ENCODE results near the gene GOLGA7B. TPM values are rescaled to one million over a fixed set of nuclear protein-coding genes. Genes with fewer than 3 reads are reported as not detected.

The GOLGA7B gene
- total RNA-seq, 3 donors from 2014 or later (not counting 1 experiment from before 2014, with no cell fraction given), result 4.1 to 4.6 (median 4.1) TPM

DNA sequence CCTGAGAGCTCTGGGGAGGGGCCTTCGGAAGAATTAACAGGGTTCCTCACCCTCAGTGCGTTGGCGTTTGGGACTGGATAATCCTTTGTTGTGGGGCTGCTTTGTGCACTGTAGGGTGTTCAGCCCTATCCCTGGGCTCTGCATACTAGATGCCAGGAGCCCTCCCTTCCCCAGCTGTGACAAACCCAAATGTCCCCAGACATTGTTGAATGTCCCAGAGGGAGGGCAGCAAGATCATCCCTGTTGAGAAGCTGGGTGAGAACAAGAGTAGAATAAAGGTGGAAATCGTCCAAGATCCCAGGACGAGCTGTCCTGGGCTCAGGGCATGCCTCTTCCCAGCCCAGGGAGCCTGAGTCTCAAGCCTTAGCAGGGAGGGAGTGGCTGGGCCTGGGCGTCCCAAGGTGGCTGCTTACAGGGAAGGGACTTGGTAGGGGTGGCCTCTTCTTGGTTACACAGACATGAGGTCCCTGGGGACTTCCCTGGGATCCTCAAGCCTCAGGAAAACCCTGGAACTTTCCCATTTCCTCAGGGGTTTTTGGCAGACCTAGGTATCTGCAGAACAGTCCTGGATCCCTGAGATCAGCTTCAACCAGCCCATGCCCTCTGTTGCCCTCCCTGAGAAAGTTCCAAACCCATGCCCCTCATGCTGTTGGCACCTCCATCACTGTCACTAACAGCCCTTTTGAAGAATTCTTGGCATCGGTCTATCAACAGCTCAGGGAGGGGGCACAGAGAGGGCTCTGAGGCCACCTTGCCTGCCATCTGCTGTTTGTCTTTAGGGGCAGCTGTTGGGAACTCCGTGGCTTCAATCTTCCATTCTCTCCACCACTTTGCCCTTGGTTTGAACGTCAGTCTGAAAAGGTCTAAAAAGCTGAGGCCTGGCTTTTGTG lies 53.7 kb downstream of the GOLGA7B start:
- TF ChIP-seq, protein P1, sequence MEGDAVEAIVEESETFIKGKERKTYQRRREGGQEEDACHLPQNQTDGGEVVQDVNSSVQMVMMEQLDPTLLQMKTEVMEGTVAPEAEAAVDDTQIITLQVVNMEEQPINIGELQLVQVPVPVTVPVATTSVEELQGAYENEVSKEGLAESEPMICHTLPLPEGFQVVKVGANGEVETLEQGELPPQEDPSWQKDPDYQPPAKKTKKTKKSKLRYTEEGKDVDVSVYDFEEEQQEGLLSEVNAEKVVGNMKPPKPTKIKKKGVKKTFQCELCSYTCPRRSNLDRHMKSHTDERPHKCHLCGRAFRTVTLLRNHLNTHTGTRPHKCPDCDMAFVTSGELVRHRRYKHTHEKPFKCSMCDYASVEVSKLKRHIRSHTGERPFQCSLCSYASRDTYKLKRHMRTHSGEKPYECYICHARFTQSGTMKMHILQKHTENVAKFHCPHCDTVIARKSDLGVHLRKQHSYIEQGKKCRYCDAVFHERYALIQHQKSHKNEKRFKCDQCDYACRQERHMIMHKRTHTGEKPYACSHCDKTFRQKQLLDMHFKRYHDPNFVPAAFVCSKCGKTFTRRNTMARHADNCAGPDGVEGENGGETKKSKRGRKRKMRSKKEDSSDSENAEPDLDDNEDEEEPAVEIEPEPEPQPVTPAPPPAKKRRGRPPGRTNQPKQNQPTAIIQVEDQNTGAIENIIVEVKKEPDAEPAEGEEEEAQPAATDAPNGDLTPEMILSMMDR (IDR thresholded peaks at IDR 0.05), result no peak
- no peak for ATAC-seq
- Histone ChIP-seq H3K36me3 (ENCODE audit: control insufficient read depth, insufficient read depth, low read length) (no peaks in the 10 kb centered on the region), H3K27ac (ENCODE audit: low read length) (no peak overlapping the region), H3K27me3 (ENCODE audit: control insufficient read depth, insufficient read depth, low read length) (no peaks in the 10 kb centered on the region), H3K4me3 (ENCODE audit: low read length) (no peak overlapping the region), H3K9me3 (ENCODE audit: control insufficient read depth, insufficient read depth, low read length) (no peaks in the 10 kb centered on the region), H3K4me1 (ENCODE audit: control insufficient read depth, insufficient read depth, low read length) (no peaks in the 10 kb centered on the region)
- Mint-ChIP-seq H3K4me3 (no peak overlapping the region), H3K4me1 (peaks cover 0 to 10% of the 10 kb centered on the region in 2 donors), H3K36me3 (no peaks in the 10 kb centered on the region), H3K9me3 (no peaks in the 10 kb centered on the region), H3K27me3 (ENCODE audit: low read depth in 2 of 2) (peaks cover 13 to 21% of the 10 kb centered on the region in 2 donors), H3K27ac (no peak overlapping the region)
- intact Hi-C loops (cut with micrococcal nuclease), result no loop called here
- WGBS (ENCODE audit: insufficient coverage), result 72% methylated on average over 9 of the region's 9 CpGs
- no peak for DNase-seq

DNA sequence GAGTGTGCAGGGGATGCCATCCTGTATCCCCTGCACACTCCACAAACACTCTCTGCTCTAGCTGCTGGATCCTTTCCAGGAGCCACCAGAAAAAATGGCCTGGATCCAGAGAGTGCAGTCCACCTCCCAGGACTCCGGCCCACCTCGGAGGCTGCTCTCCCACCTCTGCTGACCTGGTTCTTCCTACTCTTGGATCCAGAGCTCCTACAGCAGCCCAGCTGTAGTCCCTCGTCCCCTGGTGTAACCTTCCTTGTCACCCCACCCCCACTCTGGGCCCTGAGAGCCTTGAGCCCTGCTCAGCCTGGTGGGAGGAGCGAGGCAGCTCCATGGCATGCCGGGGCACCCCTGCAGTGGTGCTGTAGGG lies 54.4 kb downstream of the GOLGA7B start:
- TF ChIP-seq, protein P1 (IDR thresholded peaks at IDR 0.05), result no peak
- Histone ChIP-seq H3K27ac (ENCODE audit: low read length) (no peak overlapping the region), H3K9me3 (ENCODE audit: control insufficient read depth, insufficient read depth, low read length) (no peaks in the 10 kb centered on the region), H3K4me3 (ENCODE audit: low read length) (no peak overlapping the region), H3K4me1 (ENCODE audit: control insufficient read depth, insufficient read depth, low read length) (no peaks in the 10 kb centered on the region), H3K27me3 (ENCODE audit: control insufficient read depth, insufficient read depth, low read length) (no peaks in the 10 kb centered on the region), H3K36me3 (ENCODE audit: control insufficient read depth, insufficient read depth, low read length) (no peaks in the 10 kb centered on the region)
- Mint-ChIP-seq H3K9me3 (no peaks in the 10 kb centered on the region), H3K27me3 (ENCODE audit: low read depth in 2 of 2) (peaks cover 13 to 21% of the 10 kb centered on the region in 2 donors), H3K27ac (no peak overlapping the region), H3K4me3 (no peak overlapping the region), H3K36me3 (no peaks in the 10 kb centered on the region), H3K4me1 (peaks cover 0 to 10% of the 10 kb centered on the region in 2 donors)
- 93% methylated on average over 3 of the region's 5 CpGs for WGBS (ENCODE audit: insufficient coverage)
- intact Hi-C loops (cut with micrococcal nuclease), result no loop called here
- DNase-seq (no peak), ATAC-seq (no peak)

DNA sequence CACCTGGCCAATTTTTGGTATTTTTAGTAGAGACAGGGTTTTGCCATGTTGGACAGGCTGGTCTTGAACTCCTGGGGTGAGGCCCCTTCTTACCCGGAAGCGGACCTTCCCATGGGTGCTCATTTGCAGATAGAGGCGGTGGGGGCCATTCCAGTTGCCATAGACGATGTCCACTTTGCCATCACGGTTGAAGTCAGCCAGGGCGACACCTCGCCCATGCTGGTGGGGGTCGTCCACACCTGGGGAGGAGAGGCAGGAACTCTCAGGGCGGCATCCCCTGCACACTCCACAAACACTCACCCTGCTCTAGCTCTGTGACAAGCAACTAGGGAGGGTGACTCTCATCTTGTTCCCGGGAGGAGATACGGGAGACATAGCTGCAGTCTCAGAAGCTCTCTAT lies 54.9 kb downstream of the GOLGA7B start:
- Histone ChIP-seq H3K27me3 (ENCODE audit: control insufficient read depth, insufficient read depth, low read length) (no peaks in the 10 kb centered on the region), H3K27ac (ENCODE audit: low read length) (no peak overlapping the region), H3K4me1 (ENCODE audit: control insufficient read depth, insufficient read depth, low read length) (no peaks in the 10 kb centered on the region), H3K36me3 (ENCODE audit: control insufficient read depth, insufficient read depth, low read length) (no peaks in the 10 kb centered on the region), H3K9me3 (ENCODE audit: control insufficient read depth, insufficient read depth, low read length) (no peaks in the 10 kb centered on the region), H3K4me3 (ENCODE audit: low read length) (no peak overlapping the region)
- TF ChIP-seq, protein P1 (IDR thresholded peaks at IDR 0.05), result no peak
- no peak for ATAC-seq
- H3K27me3 Mint-ChIP-seq (ENCODE audit: low read depth in 2 of 2), result peaks cover 13 to 24% of the 10 kb centered on the region in 2 donors
- no peak overlapping the region for H3K27ac Mint-ChIP-seq
- no peak for DNase-seq
- 85% methylated on average over 11 of the region's 11 CpGs for WGBS (ENCODE audit: insufficient coverage)
- H3K36me3 Mint-ChIP-seq, result no peaks in the 10 kb centered on the region
- peaks cover 0 to 10% of the 10 kb centered on the region in 2 donors for H3K4me1 Mint-ChIP-seq
- H3K4me3 Mint-ChIP-seq, result no peak overlapping the region
- H3K9me3 Mint-ChIP-seq, result no peaks in the 10 kb centered on the region
- intact Hi-C loops (cut with micrococcal nuclease), result no loop called here
